OCI-M2 (cell line): ENCODE results near the gene ANXA2.
"Not testable (repeated sequence)": the region's sequence is repeated elsewhere in the genome, so short reads cannot be mapped to it uniquely, and the experiment has no call there.

ENCODE experiments used
- DNase-seq: peaks from one replicate; lab custom pipeline; 2025; ENCODE audit not compliant: unreplicated experiment; lab: John Stamatoyannopoulos, UW

Gene ANXA2

DNA sequence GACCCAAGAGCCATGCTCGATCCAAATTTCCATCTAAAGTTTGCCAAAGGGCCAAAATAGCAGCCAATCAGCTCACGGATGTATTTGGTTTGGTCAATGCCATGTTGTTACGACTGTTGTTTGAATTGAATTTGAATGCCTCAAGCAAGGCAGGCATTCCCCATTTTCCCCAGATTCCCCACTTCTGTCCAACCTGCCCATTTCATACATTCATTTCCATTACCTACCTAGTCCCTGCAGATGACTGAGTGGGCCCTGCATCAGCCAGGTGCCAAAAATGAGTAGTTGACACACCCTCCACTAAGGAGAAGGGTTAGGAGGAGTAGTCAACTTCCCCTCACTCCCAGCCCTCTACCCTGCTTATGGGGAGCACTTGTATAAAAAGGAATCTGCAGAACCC lies 51.7 kb downstream of the ANXA2 start:
- no peak for DNase-seq

DNA sequence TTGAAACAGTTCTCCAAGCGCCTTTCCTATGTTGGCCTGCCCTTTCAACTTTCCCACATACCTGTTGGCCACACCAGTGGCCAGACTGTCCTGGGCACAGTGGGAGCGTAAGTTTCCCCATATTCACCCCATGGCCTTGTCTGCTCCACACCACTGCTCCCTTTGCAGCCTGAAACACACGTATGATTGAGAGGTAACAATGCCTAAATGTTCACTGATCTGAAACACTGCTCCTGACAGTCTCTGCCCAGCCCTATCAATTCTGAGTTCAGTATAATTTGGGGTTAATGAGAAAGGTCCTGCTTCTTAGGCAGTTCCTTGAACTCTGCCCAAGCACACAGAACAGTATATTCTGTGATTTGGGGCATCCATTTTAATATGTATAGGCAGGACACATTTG lies 52.2 kb downstream of the ANXA2 start:
- DNase-seq: no peak

DNA sequence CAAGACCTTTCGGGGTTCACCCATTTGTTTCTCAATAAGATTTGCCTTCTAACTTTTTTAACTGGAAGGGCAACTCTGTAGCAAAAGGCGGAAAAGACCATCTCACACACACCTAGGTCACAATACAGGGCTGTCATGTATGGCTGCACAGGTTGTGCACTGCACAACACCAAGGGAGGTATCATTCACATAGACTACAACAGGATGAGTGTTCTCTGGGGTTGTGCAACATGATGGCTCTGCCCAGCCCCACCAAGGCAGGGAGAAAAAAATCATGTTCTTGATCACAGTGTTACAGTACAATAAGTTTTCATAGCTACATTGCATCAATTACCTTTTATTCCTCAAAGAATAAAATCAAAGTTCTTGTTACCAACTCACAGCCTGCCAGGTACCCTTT lies 52.8 kb downstream of the ANXA2 start:
- no peak for DNase-seq

DNA sequence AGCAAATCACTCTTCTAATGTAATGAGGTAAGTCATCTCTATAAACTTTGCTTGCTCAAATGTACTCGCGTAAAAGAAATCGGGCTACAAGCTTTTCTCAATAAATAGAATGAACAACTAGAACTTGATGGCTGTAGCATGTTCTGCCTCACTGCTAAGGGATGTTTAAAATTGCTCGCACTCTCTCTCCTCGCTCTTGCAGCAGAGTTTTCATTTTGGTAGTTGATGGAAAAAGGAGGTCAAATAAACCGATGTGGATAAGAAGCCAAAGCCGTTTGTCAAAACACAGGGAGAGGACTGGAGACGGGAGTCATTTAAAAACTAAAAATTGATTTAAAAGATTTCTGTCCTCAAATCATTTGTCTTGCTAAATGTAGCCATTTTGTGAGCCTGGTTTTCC lies 53.3 kb downstream of the ANXA2 start:
- DNase-seq: no peak

- no peak for DNase-seq
Observed at GRCh38 chr15:60343221-60343970, 54.4 kb downstream of the ANXA2 start.

DNA sequence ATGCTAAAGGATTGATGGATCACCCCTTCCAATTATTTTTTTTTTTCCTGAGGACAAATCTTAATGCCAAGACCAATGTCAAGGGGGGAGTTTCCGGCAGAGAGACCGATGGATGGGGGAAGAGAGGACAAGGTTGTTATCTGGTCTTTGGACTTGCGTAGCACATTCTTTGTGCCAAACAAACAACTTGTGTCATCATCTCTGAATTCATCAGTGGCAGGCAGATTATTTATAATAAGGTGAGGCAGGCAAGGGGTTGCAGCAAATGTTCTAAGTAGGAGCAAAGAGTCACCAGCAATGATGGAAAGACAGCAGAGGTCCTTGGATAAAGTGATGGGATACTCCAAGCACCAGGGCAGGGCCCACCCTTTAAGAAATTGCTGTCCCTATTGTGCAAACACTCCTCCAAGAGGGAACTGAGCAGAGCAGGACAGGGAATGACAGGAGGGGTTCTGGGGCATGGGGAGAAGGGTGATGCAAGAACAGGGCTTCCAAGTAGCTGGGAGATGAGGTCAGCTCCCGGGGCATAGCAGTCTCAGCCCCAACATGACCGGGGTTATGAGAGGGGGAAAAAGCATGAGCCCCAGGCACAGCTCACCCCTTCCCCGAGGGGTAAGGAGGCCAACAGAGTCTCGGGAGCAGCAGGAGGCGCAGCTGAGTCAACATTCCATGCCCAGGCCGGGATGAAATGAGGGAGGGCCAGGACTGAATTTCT lies 57.4 kb downstream of the ANXA2 start:
- no peak for DNase-seq

DNA sequence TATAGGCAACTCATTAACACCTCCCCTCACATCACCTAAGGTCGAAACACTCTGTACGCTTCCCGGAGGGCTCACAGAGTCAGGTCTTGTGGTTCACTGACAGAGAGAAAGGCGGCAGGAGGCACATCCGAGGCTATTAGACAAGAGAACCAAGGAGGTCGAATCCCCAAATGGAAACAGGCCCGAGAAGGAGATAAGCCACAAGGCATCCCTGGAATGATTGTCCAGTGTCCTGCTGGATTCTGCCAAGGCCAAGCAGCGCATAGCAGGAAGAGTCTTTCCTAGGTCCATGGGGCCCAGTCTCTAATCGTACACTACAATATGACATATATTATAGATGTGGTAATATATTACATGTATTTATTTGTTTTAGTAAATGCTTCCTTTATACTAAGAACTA lies 58.5 kb downstream of the ANXA2 start:
- DNase-seq: no peak

- DNase-seq: no peak
Observed at GRCh38 chr15:60338810-60339209, 59.0 kb downstream of the ANXA2 start.

GRCh38 chr15:60337076-60337475 lies 60.7 kb downstream of the ANXA2 start:
- DNase-seq: no peak

DNA sequence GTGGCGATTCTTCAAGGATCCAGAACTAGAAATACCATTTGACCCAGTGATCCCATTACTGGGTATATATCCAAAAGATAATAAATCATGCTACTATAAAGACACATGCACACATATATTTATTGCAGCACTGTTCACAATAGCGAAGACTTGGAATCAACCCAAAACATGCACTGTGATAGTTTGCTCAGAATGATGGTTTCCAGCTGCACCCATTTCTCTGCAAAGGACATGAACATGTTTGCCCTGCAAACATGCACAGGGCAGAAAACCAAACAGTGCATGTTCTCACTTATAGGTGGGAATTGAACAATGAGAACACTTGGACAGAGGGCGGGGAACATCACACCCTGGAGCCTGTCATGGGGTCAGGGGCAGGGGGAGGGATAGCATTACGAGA lies 62.5 kb downstream of the ANXA2 start:
- not testable (repeated sequence) for DNase-seq

DNA sequence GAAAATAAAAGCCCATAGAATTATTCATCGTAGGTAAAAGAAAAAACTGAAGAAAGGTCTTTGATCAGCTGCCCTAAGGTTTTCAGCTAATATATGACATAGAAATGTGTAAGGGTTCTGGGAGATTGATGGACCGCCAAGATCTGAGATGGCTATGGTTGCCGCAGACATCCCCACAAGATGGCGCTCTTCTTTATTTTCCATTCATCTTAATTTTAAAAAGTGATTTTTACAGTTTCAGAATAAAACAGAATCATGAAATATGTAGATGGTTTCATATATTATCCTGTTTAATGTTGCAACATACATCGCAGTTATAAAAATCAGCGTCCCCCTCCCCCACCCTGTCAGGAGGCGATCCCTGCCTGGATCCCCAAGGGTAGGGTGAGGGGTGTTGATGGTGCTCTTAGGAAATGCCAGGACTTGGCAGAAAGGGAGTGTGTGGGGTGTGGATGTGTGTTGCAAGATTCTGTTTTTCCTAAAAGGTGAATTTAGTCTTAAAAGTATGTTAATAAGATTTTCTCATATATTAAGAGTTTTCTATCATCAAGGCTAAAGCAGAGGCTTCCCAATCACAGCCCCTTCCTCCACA lies 68.8 kb downstream of the ANXA2 start:
- no peak for DNase-seq

DNA sequence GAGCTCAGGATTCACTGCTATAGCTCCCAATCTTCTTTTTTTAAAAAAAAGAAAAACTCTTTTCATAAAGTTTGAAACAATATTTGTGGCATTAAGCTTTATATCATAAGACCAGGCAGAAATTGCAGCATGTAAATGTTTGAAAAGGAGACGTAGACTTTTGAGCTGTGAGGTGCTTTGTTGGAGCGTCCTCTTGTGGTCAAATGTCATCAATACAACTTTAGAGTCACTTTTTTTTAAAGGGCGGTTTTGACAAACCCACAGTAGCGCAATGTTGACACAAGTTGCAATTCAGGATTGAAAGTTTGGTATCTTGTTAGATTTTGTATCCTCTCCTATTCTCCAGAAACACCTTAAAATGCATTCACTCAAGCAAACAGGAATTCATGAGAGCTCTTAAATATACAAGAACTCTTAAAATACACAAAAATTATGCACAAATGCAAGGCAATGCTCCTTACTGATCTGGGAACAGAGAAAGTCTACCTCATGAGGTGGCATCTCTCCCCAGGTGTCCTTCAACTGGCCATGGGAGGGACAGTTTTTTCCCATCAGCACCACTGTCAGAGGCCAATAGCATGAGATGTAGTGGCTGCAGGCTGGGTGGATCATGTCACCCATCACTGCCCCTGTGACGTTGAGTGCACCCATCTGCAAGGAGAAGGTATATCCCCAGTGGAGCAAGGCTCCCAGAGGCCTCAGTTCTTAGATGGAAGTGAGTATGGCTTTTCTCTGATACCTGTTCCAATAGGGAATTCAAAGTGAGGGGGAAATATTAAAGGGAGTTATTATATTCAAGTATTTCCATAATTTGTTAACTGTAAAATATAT lies 70.7 kb downstream of the ANXA2 start:
- DNase-seq: no peak

- DNase-seq: no peak
Observed at GRCh38 chr15:60326343-60326742, 71.4 kb downstream of the ANXA2 start.

DNA sequence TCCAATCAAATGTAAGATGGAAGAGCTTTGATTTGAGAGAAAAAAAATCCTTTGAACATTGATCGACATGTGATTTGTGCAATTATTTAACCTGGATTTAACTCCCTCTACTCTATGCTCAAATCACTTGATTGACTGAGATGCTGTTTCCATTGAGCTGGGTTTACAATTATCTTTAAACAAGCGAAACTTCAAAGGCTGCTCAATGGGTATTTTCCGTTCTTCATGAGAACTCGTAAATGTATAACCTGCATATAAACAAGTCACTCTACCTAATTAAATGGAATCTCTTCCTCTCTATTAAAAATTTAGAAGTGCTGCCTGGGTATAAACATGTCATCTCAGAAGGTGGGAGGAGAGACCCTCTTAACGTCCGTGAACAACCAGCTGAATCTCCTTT lies 71.9 kb downstream of the ANXA2 start:
- DNase-seq: no peak

DNA sequence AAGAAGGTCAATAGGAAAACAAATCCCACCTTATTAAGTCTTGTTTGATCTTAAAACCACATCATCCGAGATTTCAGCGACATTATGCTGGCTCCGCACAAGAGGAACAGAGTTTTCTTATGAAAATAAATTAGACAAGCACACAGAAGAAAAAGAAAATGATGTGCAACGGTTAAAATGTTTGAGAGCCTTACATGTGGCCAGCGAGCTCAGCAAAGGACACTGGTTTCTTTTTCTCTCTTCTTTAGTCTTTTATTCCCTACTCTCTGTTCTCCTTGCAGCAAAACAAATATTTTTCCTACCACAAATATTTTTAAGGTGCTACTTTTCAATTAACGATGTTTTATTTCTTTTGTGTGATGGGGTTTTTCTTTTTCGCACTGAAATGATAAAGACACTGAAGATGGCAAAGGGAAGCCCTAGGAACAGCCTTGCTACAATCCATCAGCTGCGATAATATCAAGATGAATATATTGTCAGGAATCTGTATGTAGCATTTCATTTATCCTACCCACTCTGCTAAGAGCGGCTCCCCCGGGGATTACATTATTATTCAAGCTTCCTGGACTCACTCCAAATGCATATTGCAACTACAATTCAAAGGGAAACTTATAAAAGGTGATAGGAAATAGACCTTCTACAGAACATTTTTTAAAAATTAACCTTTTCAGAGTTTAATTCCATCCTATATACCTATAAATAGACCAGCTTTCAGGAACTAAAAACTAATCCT lies 72.9 kb downstream of the ANXA2 start:
- DNase-seq: no peak

GRCh38 chr15:60323322-60323721 lies 74.5 kb downstream of the ANXA2 start:
- DNase-seq: no peak

- DNase-seq: no peak
Observed at GRCh38 chr15:60320365-60320764, 77.4 kb downstream of the ANXA2 start.

DNA sequence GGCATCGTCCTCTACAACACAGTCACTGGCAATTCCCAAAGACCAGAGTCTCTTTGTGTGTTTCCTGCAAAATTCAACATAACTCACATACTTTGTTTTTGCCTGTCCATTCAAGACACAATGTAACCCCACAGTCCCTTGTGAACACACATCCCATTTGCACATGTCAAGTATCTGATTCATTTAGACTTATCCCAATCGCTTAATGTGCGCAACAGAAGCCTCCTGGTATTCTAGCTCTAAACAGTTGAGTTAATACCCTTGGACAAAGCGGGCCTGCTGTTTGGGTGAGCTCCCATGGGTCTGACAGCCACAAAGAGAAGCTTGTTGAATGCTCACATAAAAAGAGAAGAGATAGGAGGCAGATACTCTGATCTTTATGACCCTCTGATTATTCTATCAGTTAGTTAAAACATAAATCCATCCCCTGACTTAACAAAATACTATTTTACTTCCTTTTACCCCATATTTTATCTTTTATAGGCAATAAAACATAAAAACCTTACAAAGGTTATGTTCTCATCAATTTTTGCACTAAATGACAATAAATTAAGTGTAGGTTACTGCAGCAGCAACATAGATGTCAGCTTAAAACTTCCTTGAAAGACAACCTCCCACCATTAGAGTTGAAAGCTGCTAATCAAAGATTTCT lies 79.4 kb downstream of the ANXA2 start:
- no peak for DNase-seq

DNA sequence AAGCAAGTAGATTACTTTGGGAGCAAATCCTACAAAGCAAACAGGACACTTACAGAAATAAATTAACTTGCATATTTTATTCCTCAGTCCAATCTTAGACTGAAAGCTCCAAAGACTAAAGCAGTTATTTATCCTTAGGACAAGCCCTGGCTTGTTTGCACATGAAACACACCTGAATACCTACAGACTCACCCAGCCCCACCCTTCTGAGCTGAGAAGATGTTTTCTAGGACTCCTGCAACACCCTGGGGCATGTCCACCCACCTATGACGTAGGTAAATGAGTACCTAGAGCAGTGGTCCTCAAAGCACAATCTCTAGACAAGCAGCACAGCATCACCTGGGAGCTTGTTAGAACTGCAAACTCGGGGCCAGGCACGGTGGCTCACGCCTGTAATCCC lies 80.8 kb downstream of the ANXA2 start:
- DNase-seq: no peak

DNA sequence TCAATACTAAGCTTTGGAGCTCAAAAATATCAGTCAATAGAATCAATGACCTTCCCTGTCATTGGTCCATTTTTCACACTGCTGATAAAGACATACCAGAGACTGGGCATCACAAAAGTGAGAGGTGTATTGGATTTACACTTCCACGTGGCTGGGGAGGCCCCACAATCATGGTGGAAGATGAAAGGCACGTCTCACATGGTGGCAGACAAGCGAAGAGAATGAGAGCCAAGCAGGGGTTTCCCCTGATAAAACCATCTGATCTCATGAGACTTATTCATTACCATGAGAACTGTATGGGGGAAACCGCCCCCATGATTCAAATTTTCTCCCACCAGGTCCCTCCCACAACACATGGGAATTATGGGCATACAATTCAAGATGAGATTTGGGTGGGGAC lies 81.9 kb downstream of the ANXA2 start:
- no peak for DNase-seq
